Stimulated activated CD4-positive, alpha-beta T cell treated with anti-CD3 and anti-CD28 coated beads, Interleukin-4, amount 100 ng/mL, for 1 hour (primary cell): ENCODE data around the gene GNAL.

ENCODE experiments used
- DNase-seq: peaks from one replicate; pipeline ENCODE4 v3.0.0-alpha.2; 2020

The GNAL gene

GRCh38 chr18:11775436-11776174 lies 86.5 kb downstream of the GNAL start:
- DNase-seq: no peak

GRCh38 chr18:11780042-11780441 lies 91.0 kb downstream of the GNAL start:
- DNase-seq: no peak

GRCh38 chr18:11783716-11784331 lies 94.8 kb downstream of the GNAL start:
- no peak for DNase-seq

GRCh38 chr18:11784674-11785304 lies 95.7 kb downstream of the GNAL start:
- no peak for DNase-seq

GRCh38 chr18:11785444-11786055 lies 96.5 kb downstream of the GNAL start:
- DNase-seq: peak; percentile 5

GRCh38 chr18:11789716-11790510 lies 100.8 kb downstream of the GNAL start:
- no peak for DNase-seq

GRCh38 chr18:11791131-11791530 lies 102.1 kb downstream of the GNAL start:
- no peak for DNase-seq

- DNase-seq: no peak
Measured at GRCh38 chr18:11792632-11793031, 103.6 kb downstream of the GNAL start.

- DNase-seq: no peak
Measured at GRCh38 chr18:11794195-11794594, 105.1 kb downstream of the GNAL start.

GRCh38 chr18:11795916-11796315 lies 106.9 kb downstream of the GNAL start:
- no peak for DNase-seq

- DNase-seq: no peak
Measured at GRCh38 chr18:11798271-11798670, 109.2 kb downstream of the GNAL start.

GRCh38 chr18:11799066-11799465 lies 110.0 kb downstream of the GNAL start:
- DNase-seq: no peak

GRCh38 chr18:11800566-11801334 lies 111.7 kb downstream of the GNAL start:
- no peak for DNase-seq

GRCh38 chr18:11801573-11801972 lies 112.5 kb downstream of the GNAL start:
- DNase-seq: no peak

- DNase-seq: no peak
Measured at GRCh38 chr18:11802158-11802557, 113.1 kb downstream of the GNAL start.

GRCh38 chr18:11802586-11802985 lies 113.5 kb downstream of the GNAL start:
- no peak for DNase-seq

- no peak for DNase-seq
Measured at GRCh38 chr18:11807233-11807632, 118.2 kb downstream of the GNAL start.

- DNase-seq: no peak
Measured at GRCh38 chr18:11808001-11808855, 119.2 kb downstream of the GNAL start.

- DNase-seq: no peak
Measured at GRCh38 chr18:11809895-11810294, 120.8 kb downstream of the GNAL start.

GRCh38 chr18:11810379-11810778 lies 121.3 kb downstream of the GNAL start:
- no peak for DNase-seq

- DNase-seq: no peak
Measured at GRCh38 chr18:11811009-11811408, 121.9 kb downstream of the GNAL start.
